IgD-negative memory B cell (primary cell): ENCODE data around the gene OR4F15. TPM values are rescaled to one million over a fixed set of nuclear protein-coding genes. Genes with fewer than 3 reads are reported as not detected.

Experiments used
- H3K27ac Mint-ChIP-seq, 3 donors: one replicate each; pipeline ENCODE4 v1.8.0; 2020 to 2022; ENCODE audit warnings: mild to moderate bottlenecking in 3 of 3, mixed read lengths in 3 of 3, moderate library complexity in 1 of 3
- H3K27me3 Mint-ChIP-seq: one replicate; pipeline ENCODE4 v1.8.0; 2021; ENCODE audit warnings: mixed read lengths
- H3K36me3 Mint-ChIP-seq: one replicate; pipeline ENCODE4 v1.8.0; 2020; ENCODE audit warnings: mild to moderate bottlenecking, mixed read lengths
- H3K4me1 Mint-ChIP-seq, 3 donors: one replicate each; pipeline ENCODE4 v1.8.0; 2020 to 2022; ENCODE audit warnings: mixed read lengths in 3 of 3, mild to moderate bottlenecking in 1 of 3
- H3K4me3 Mint-ChIP-seq, 4 donors: one replicate each; pipeline ENCODE4 v1.8.0; 2020 to 2022; ENCODE audit warnings: mild to moderate bottlenecking in 4 of 4, mixed read lengths in 4 of 4, moderate library complexity in 3 of 4
- H3K9me3 Mint-ChIP-seq, 3 donors: one replicate each; pipeline ENCODE4 v1.8.0; 2020 to 2021; ENCODE audit warnings: mixed read lengths in 3 of 3, mild to moderate bottlenecking in 1 of 3
- polyA plus RNA-seq: library from polyadenylated mRNA; unstranded; fragments of 300-500 nt; fragmentation: Illumina TruSeq; gene quantifications from one replicate; pipeline ENCODE4 v1.2.3, GENCODE V29; 2021

OR4F15 gene
- polyA plus RNA-seq, 1 donor from 2014 or later, result not detected

DNA sequence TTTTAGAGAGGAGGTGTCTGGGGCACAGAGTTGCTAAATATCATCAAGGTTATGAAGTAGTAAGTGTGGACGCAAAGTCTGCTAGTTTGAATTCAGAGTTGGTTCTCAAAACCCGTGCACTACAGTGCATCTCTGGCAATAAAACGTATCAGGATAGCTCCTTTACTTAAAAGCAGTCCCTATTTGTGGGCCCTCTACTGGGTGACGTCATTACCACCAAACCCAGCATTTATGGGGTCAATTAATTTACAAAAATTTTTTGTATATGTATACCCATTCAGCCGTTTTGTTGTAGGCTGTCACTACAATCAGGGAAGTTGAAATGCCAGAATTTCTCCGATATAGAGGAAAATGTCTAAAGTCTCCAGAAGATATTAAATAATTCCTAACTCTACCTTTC is 8.8 kb downstream of the OR4F15 start:
- Mint-ChIP-seq H3K4me3 (no peak overlapping the region), H3K4me1 (no peaks in the 10 kb centered on the region), H3K9me3 (peaks cover 0 to 2% (median 0%) of the 10 kb centered on the region in 3 donors), H3K27ac (no peak overlapping the region), H3K36me3 (peaks cover 2% of the 10 kb centered on the region), H3K27me3 (no peaks in the 10 kb centered on the region)

DNA sequence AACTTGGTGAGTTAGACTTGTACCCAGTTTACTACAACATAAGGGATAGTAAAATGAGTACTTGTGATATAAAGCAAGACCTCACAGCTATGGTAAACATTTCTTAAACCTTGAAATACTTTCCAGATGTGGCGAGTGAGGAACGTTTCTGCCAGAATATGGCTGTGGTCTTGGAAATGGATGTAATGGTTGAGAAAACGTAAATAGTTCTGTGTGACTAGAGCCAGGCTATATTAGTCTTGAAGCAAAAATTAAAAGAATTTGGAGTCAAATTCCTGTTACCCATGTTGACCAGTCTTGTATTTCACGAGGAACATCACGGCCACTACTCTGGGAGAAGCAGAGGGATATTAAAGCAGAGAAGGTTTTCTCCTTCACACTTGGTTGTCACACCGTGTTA is 15.3 kb downstream of the OR4F15 start:
- Mint-ChIP-seq H3K27me3 (no peaks in the 10 kb centered on the region), H3K4me1 (no peaks in the 10 kb centered on the region), H3K27ac (no peak overlapping the region), H3K9me3 (peaks cover 4 to 6% (median 5%) of the 10 kb centered on the region in 3 donors), H3K4me3 (no peak overlapping the region), H3K36me3 (peaks cover 5% of the 10 kb centered on the region)

GRCh38 chr15:101828774-101829173 is 16.8 kb downstream of the OR4F15 start:
- H3K27ac Mint-ChIP-seq, result no peak overlapping the region
- peaks cover 4 to 14% (median 6%) of the 10 kb centered on the region in 3 donors for H3K9me3 Mint-ChIP-seq
- H3K4me1 Mint-ChIP-seq, result no peaks in the 10 kb centered on the region
- H3K36me3 Mint-ChIP-seq, result peaks cover 3% of the 10 kb centered on the region
- no peaks in the 10 kb centered on the region for H3K27me3 Mint-ChIP-seq
- H3K4me3 Mint-ChIP-seq, result no peak overlapping the region

- no peak overlapping the region for H3K27ac Mint-ChIP-seq
- no peaks in the 10 kb centered on the region for H3K4me1 Mint-ChIP-seq
- peaks cover 0 to 3% (median 0%) of the 10 kb centered on the region in 3 donors for H3K9me3 Mint-ChIP-seq
- H3K27me3 Mint-ChIP-seq, result peaks cover 4% of the 10 kb centered on the region
- H3K36me3 Mint-ChIP-seq, result no peaks in the 10 kb centered on the region
- H3K4me3 Mint-ChIP-seq, result no peak overlapping the region
Observed at GRCh38 chr15:101841656-101842055, 29.7 kb downstream of the OR4F15 start.

DNA sequence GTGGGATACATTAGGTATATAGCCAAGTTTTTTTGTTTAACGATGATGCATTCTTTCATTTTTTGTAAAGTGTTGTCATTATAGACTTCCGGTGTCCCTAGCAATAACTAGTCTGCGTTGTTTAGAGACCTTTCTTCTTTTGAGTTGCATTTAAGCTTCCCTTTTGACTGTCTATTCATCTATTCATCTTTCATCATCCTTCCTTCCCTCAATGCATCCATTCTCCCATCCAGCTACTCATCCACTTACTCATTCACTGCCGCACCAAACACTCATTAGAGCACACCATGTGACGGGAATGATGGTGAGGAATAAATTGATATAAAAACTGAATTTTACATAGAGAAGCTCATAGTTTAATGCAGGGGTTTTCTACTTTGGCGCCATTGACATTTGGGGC is 32.9 kb downstream of the OR4F15 start:
- Mint-ChIP-seq H3K27ac (no peak overlapping the region), H3K27me3 (peaks cover 3% of the 10 kb centered on the region), H3K4me3 (no peak overlapping the region), H3K4me1 (no peaks in the 10 kb centered on the region), H3K9me3 (peaks cover 0 to 2% (median 0%) of the 10 kb centered on the region in 3 donors), H3K36me3 (no peaks in the 10 kb centered on the region)

- Mint-ChIP-seq H3K9me3 (no peaks in the 10 kb centered on the region), H3K4me3 (no peak overlapping the region), H3K27ac (no peak overlapping the region), H3K36me3 (peaks cover 2% of the 10 kb centered on the region), H3K27me3 (no peaks in the 10 kb centered on the region), H3K4me1 (no peaks in the 10 kb centered on the region)
Observed at GRCh38 chr15:101852356-101852755, 40.4 kb downstream of the OR4F15 start.

Other genes with a start within 250 kb of the OR4F15 start
- gene TM2D3, start 159.8 kb upstream of the OR4F15 start, polyA plus RNA-seq, result 30.5 TPM
- gene TARS3, start 87.7 kb upstream of the OR4F15 start, polyA plus RNA-seq, result 13.3 TPM
- gene OR4F6, start 8.7 kb upstream of the OR4F15 start, polyA plus RNA-seq, result not detected